GM19328 (cell line): ENCODE data around the gene CLDN20.

Experiments used
- ATAC-seq: cut with Tn5 transposase; IDR thresholded peaks from one replicate; pipeline ENCODE4 v1.9.1; 2021; ENCODE audit warnings: mild to moderate bottlenecking, moderate library complexity; ENCODE audit not compliant: unreplicated experiment

Gene CLDN20

GRCh38 chr6:155244434-155244833 is 19.4 kb upstream of the CLDN20 start:
- no peak for ATAC-seq

- no peak for ATAC-seq
Observed at GRCh38 chr6:155245193-155245592, 18.6 kb upstream of the CLDN20 start.

DNA sequence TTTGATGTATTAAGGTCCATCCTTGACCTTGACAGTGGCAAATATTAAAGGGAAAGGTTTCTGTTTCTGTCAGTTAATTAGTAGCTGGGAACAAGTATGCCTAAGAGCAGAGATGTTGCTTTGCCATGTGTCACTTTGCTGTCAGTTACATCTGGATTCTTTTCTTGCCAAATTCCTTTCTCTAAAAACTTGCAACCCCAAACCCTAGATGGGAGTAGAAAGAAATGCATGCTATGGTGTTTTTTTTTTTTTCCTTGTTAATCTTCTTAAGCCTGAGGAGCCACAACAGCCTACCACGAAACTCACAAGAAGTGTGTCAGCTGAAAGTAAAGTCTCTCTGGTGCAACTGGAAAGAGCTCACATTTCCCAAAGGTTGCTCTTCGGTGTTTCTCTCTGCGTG is 18.0 kb upstream of the CLDN20 start:
- ATAC-seq: no peak

GRCh38 chr6:155246825-155247224 is 17.0 kb upstream of the CLDN20 start:
- ATAC-seq: no peak

GRCh38 chr6:155247618-155248007 is 16.2 kb upstream of the CLDN20 start:
- no peak for ATAC-seq

DNA sequence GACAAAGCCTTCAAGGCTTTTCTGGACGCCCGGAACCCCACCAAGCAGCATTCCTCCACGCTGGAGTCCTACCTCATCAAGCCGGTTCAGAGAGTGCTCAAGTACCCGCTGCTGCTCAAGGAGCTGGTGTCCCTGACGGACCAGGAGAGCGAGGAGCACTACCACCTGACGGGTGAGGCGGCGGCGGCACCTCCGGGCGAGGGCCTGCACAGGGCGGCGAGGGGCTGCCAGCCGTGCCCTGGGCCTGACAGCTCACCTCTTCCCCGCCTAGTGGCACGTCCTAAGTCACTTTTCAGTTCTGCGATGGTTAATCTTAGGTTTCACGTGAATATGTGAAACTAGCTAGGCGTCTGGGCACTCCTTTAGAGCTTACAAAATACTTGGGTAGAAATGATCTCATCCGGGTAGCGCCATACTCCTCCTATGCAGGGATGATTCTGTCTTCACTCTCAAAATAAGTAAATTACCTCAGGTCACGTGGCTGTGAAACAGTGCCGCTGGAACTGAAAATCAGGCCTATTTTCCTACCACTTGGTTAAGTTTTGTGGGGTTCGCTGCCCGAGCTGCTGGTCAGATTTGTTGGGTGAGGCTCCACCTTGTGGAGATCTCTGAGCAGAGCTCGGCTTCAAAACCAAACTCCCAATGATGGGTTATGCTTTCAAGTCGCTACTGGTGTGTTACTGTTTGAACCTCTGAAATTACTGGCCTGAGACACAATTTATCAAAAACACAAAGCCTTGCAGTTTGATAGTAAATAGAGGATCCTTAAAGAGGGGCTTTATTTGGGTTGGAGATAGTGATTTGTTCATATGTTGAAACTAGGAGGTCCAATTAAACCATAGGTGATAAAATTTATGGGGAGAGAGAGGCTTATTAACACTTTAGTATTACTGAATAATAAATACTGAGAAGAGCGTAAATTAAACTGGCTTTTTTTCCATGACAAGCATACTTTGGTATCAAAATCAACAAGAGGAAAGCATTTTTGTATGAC is 15.5 kb upstream of the CLDN20 start:
- ATAC-seq: no peak

DNA sequence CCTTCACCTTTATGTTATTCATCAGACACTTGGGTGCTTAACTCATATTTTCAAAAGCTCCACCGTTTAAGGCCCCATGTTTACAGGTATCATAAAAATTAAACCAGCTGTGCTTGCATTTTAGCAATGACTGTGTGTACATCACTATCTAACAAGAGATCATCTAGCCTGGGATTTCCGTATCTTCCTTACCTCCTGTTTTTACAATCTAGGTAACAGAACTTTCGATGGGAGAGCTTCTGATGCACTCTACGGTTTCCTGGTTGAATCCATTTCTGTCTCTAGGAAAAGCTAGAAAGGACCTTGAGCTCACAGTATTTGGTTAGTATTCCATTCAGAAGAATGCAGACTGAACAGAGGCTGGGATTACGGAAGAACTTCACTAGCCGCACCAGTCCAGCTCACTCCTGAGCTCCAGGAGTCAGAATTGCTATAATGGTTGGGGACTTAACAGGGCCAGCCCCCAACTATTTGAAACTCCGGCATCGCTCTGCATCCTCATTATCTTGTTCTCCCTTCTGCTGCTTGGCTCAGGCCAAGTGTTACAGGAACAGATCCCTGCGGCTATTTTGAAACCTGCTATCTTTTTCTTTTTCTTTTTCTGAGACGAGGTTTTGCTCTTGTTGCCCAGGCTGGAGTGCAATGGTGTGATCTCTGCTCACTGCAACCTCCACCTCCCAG is 13.0 kb upstream of the CLDN20 start:
- no peak for ATAC-seq

GRCh38 chr6:155252581-155252980 is 11.2 kb upstream of the CLDN20 start:
- ATAC-seq: no peak

- ATAC-seq: no peak
Observed at GRCh38 chr6:155253337-155253736, 10.5 kb upstream of the CLDN20 start.

DNA sequence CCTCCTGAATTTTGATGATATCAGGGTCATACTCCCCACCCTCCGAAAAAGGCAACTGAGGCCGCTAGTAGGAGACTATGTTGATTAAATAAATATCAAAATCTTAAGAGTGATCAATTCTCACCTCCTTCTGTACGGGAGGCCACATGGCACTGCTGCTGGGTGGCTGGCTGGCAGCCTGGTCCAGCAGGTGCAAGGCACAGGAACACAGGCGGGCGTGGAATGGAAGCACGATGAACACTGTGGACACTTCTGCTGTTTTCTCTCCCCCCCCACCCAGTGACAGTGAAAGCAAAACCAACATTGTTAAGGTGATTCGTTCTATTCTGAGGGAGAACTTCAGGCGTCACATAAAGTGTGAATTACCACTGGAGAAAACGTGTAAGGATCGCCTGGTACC is 9.7 kb upstream of the CLDN20 start:
- ATAC-seq: no peak

DNA sequence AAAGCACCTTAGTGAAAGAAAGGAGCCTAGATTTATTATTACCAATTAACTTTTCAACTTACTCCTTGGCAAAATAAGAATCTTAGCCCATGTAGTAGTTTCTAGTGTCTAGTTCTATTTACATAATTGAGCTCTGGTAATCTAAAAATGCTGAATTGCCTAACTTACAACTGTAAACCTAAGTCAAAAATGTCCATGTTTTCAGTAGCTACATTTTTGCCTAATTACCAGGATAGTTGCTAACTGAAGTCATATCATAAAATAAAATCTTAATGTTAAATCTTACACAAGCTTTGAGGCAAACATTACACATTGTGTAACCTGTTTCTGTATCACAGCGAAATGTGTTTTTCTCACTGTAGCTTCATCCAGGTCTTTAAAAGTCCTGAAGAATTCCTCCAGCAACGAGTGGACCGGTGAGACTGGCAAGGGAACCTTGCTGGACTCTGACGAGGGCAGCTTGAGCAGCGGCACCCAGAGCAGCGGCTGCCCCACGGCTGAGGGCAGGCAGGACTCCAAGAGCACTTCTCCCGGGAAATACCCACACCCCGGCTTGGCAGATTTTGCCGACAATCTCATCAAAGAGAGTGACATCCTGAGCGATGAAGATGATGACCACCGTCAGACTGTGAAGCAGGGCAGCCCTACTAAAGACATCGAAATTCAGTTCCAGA is 7.6 kb upstream of the CLDN20 start:
- ATAC-seq: no peak

GRCh38 chr6:155257796-155258195 is 6.0 kb upstream of the CLDN20 start:
- ATAC-seq: no peak

GRCh38 chr6:155259204-155259603 is 4.6 kb upstream of the CLDN20 start:
- no peak for ATAC-seq

GRCh38 chr6:155259897-155260296 is 3.9 kb upstream of the CLDN20 start:
- no peak for ATAC-seq

DNA sequence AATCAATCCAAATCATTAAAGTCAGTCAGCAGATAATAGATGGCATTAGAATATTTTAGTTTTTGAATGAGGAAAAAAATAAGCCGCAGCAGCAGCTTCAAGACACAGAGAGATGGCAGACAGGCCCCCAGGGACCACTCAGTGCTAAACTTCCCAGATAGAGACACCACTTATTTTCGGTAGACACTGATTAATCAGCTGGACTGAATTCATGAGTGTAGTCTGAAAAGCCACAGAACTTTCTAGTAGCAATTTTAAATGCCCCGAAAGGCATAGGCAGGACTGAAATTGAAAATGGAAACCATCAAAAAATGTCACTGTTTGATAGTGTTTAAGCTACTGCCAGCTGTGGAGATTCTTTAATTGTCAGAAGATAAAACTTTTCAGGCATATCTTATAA is 3.1 kb upstream of the CLDN20 start:
- no peak for ATAC-seq

- no peak for ATAC-seq
Observed at GRCh38 chr6:155261111-155261900, 2.5 kb upstream of the CLDN20 start.

- ATAC-seq: no peak
Observed at GRCh38 chr6:155262655-155263054, 1.2 kb upstream of the CLDN20 start.

DNA sequence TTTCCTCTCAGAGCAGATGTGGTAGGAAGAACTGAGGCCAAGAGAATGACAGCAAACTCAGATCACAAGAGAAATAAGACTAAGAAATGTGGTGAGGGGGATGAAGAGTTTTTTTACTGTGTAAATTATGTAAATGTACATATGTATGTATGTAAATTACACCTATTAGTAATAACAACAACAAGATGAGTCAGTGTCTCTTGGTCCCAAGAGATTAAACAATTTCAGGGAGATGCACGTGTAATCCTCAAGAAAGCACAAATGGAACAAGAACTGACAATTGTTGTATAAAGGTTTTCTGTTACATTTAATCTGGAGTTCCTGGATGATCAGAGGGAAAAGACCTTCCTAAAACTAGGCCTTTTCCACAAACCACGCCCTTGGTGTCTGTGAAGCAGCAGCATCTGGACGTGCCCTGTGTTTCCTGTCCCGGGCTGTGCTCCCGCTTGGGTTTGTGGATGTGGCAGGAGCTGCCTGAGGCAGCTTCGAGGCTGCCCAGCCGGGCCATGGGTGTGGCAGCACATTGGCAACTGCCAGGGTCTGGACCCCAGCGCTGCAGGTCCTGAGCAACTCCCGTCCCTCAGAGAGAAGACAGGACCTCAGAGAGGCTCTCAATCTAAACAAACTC is 994 bp downstream of the CLDN20 start:
- no peak for ATAC-seq

GRCh38 chr6:155265843-155266535 is 2.2 kb downstream of the CLDN20 start:
- no peak for ATAC-seq

DNA sequence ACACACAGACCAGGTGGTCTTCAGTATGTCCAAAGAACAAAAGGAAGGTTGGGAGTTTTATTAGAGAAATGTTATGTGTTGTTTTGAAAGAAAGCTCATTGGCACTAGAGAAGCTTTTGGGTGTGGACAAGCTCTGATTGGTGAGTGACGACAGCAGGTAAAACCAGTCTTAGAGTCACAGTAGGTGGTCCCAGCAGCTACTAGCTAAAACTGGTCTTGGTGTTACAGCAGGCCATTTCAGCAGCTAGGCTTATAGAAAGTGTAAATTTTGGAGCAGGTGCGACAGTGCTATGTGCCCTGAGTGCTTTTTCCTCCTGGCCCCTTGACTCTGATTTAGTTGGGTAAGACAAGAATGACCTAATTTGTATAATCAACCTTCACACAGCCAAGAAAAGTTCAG is 3.6 kb downstream of the CLDN20 start:
- ATAC-seq: no peak
